K562 (cell line): ENCODE measurements around the gene MTHFSD. TPM values are rescaled to one million over a fixed set of nuclear protein-coding genes. Genes with fewer than 3 reads are reported as not detected.

Source experiments
- CBX5 ChIP-seq: IDR thresholded peaks from 2 replicates; pipeline ENCODE4 v1.6.1; 2014; ENCODE audit warnings: low read depth, borderline replicate concordance
- E2F5 ChIP-seq: sonication (generic); formaldehyde crosslinking; IDR thresholded peaks from 2 replicates; pipeline ENCODE4 v1.8.0; 2022; ENCODE audit warnings: mild to moderate bottlenecking, missing genetic modification reagents
- E2F6 ChIP-seq, 2 experiments: IDR thresholded peaks; 2 replicates each; pipeline ENCODE4 v1.6.1; 2011; ENCODE audit warnings: borderline replicate concordance in 1 of 2, control low read depth in 1 of 2, low read depth in 1 of 2, low read length in 1 of 2, mild to moderate bottlenecking in 1 of 2, mixed read lengths in 1 of 2, moderate library complexity in 1 of 2; ENCODE audit not compliant: insufficient read depth in 1 of 2, insufficient read length in 1 of 2, poor library complexity in 1 of 2, severe bottlenecking in 1 of 2; ENCODE audit errors: extremely low read depth in 1 of 2
- EP400 ChIP-seq: fragments of 450-650 bp; IDR thresholded peaks from 2 replicates; pipeline ENCODE4 v1.6.1; 2017; ENCODE audit warnings: antibody characterized with exemption, mild to moderate bottlenecking, moderate library complexity
- ETV5 ChIP-seq: sonication (generic); formaldehyde crosslinking; IDR thresholded peaks from 2 replicates; pipeline ENCODE4 v1.4.0; 2020; ENCODE audit warnings: low read depth, mild to moderate bottlenecking, missing genetic modification reagents
- GTF2E2 ChIP-seq: fragments of 200-800 bp; sonication (Bioruptor generic); IDR thresholded peaks from 2 replicates; pipeline ENCODE4 v1.6.1; 2016; ENCODE audit warnings: missing genetic modification characterization, missing compliant biosample characterization
- JUND ChIP-seq, 2 experiments: IDR thresholded peaks; 2 replicates in 1 of 2; 3 replicates in 1 of 2; pipeline ENCODE4 v1.6.1; 2011; ENCODE audit warnings: borderline replicate concordance in 2 of 2, low read depth in 2 of 2, low read length in 2 of 2, improper control_type of control experiment in 1 of 2, missing biosample characterization in 1 of 2, missing genetic modification characterization in 1 of 2, missing genetic modification reagents in 1 of 2
- MTA2 ChIP-seq: fragments of 450-650 bp; IDR thresholded peaks from 2 replicates; pipeline ENCODE4 v1.6.1; 2016; ENCODE audit warnings: low read depth
- NBN ChIP-seq: fragments of 450-650 bp; IDR thresholded peaks from 2 replicates; pipeline ENCODE4 v1.6.1; 2016; ENCODE audit warnings: low read depth, mild to moderate bottlenecking
- PATZ1 ChIP-seq: fragments of 250-450 bp; sonication (Bioruptor Pico); IDR thresholded peaks from 2 replicates; pipeline ENCODE4 v1.5.0; 2020; ENCODE audit warnings: mild to moderate bottlenecking, borderline replicate concordance
- PHB2 ChIP-seq: fragments of 450-650 bp; IDR thresholded peaks from 2 replicates; pipeline ENCODE4 v1.6.1; 2017; ENCODE audit warnings: low read depth
- PHF20 ChIP-seq: fragments of 450-650 bp; IDR thresholded peaks from 2 replicates; pipeline ENCODE4 v1.6.1; 2018; ENCODE audit not compliant: partially characterized antibody
- PHF8 ChIP-seq: fragments of 200-600 bp; sonication (generic); IDR thresholded peaks from 2 replicates; pipeline ENCODE4 v1.6.1; 2012; ENCODE audit warnings: mixed run types, mild to moderate bottlenecking, inconsistent platforms, low read length, moderate library complexity, borderline replicate concordance
- RB1 ChIP-seq: fragments of 450-650 bp; IDR thresholded peaks from 2 replicates; pipeline ENCODE4 v1.6.1; 2017; ENCODE audit warnings: low read depth, mild to moderate bottlenecking
- RBBP5 ChIP-seq: fragments of 200-600 bp; sonication (generic); IDR thresholded peaks from 2 replicates; pipeline ENCODE4 v1.6.1; 2012; ENCODE audit warnings: borderline replicate concordance, mild to moderate bottlenecking, low read length, control low read depth, inconsistent platforms; ENCODE audit not compliant: insufficient read depth, poor library complexity, severe bottlenecking
- RFX5 ChIP-seq: IDR thresholded peaks from 2 replicates; pipeline ENCODE4 v1.6.1; 2011; ENCODE audit warnings: low read depth, mild to moderate bottlenecking, improper control_type of control experiment, low read length
- TAF1 ChIP-seq: IDR thresholded peaks from 2 replicates; pipeline ENCODE4 v1.6.1; 2011; ENCODE audit warnings: mild to moderate bottlenecking, low read length, moderate library complexity; ENCODE audit not compliant: insufficient read depth, control insufficient read depth, severe bottlenecking; ENCODE audit errors: extremely low read depth
- ZNF274 ChIP-seq: IDR thresholded peaks from 2 replicates; pipeline ENCODE4 v1.6.1; 2011; ENCODE audit warnings: low read depth, mild to moderate bottlenecking, low read length, moderate library complexity, borderline replicate concordance
- ZNF311 ChIP-seq: fragments of 250-450 bp; sonication (Bioruptor Pico); IDR thresholded peaks from 2 replicates; pipeline ENCODE4 v1.4.0; 2020; ENCODE audit warnings: mild to moderate bottlenecking, moderate library complexity
- ZNF707 ChIP-seq: fragments of 250-450 bp; sonication (Bioruptor Pico); conservative IDR thresholded peaks from 2 replicates; pipeline ENCODE4 v1.8.0; 2022; ENCODE audit warnings: inconsistent platforms, mild to moderate bottlenecking, moderate library complexity
- ZNF75A ChIP-seq: fragments of 450-650 bp; formaldehyde crosslinking; IDR thresholded peaks from 2 replicates; pipeline ENCODE4 v1.4.0; 2020; ENCODE audit warnings: mild to moderate bottlenecking
- polyA plus RNA-seq, 8 experiments: library from polyadenylated mRNA; depleted of rRNA in 4 of 8; stranded (reverse) in 5 of 8; unstranded in 3 of 8; fragments of >200 nt; fragmentation: Nextera tagmentation in 2 of 8; fragmentation: Illumina TruSeq in 1 of 8; extraction: Ambion mirVana in 2 of 8; extraction: Trizol in 1 of 8; gene quantifications; 2 replicates each; pipeline versions ENCODE4 v1.2.1 to v1.2.3, GENCODE V29; 2011 to 2014; ENCODE audit warnings: inconsistent platforms in 1 of 8, missing spikeins in 1 of 8
- total RNA-seq, 7 experiments: library from RNA; depleted of rRNA in 6 of 7; stranded (reverse); fragments of >200 nt in 6 of 7; fragmentation: Illumina TruSeq in 2 of 7; extraction: Trizol in 2 of 7; gene quantifications; 2 replicates each; pipeline versions ENCODE4 v1.2.1 to v1.2.3, GENCODE V29; 2011 to 2021; ENCODE audit warnings: low replicate concordance in 1 of 7

Gene MTHFSD
- total and polyA plus RNA-seq, 9 of the 15 experiments (the other 6 are each of a cell fraction or from before 2014, with no cell fraction given): 3.2 to 20.2 (median 12.0) TPM

GRCh38 chr16:86554917-86555703, at the start of gene MTHFSD (continued):
- TF ChIP-seq GTF2E2 (tag) (peak; percentile 57; the same call in 1 of the 2 replicates), NBN (peak; percentile 95), PHB2 (no peak), MTA2 (no peak), CBX5 (no peak), RFX5 (peak; percentile 63; the same call in 1 of the 2 replicates), ETV5 (CRISPR knock-in tag) (no peak), ZNF707 (no peak), RB1 (peak; percentile 67; the same call in 1 of the 2 replicates), TAF1 (peak; percentile 74), ZNF274 (no peak), E2F6 (IDR thresholded peaks at IDR 0.05; ENCODE audit: borderline replicate concordance in 1 of 2, extremely low read depth in 1 of 2, insufficient read depth in 1 of 2, insufficient read length in 1 of 2, low read depth in 1 of 2, low read length in 1 of 2, poor library complexity in 1 of 2, severe bottlenecking in 1 of 2) (peak in 1 of 2 experiments; percentile 51), ZNF311 (CRISPR knock-in tag) (no peak), PHF20 (peak; percentile 94), PHF8 (peak; percentile 94), PATZ1 (CRISPR knock-in tag) (0 out of 2 replicates have a peak, but pooled peaks have one; percentile 36), RBBP5 (peak; percentile 61), E2F5 (CRISPR knock-in tag) (no peak), ZNF75A (CRISPR knock-in tag) (no peak), JUND (IDR thresholded peaks at IDR 0.05; ENCODE audit: borderline replicate concordance, low read depth, low read length) (peak; percentile 88), JUND (tag; IDR thresholded peaks at IDR 0.05; ENCODE audit: borderline replicate concordance, low read depth, low read length) (peak; percentile 55; the same call in 1 of the 3 replicates), EP400 (peak; percentile 71)
